Pancreas (tissue), 10 donors: ENCODE measurements around the gene MFN2. TPM values are rescaled to one million over a fixed set of nuclear protein-coding genes. Genes with fewer than 3 reads are reported as not detected.

Source experiments
- ATAC-seq, 4 donors: fragments of 200-7000 bp; cut with Tn5 transposase; one replicate each; pipeline versions ENCODE4 v1.8.0 to v1.9.1; 2020; ENCODE audit warnings: mild to moderate bottlenecking in 4 of 4, moderate library complexity in 4 of 4
- DNase-seq, 6 donors: peaks; one replicate each; pipeline ENCODE4 v3.0.0-alpha.2; 2020
- FAIRE-seq: peaks from 2 replicates; lab custom pipeline; 2012; peaks lifted over from hg19 to GRCh38; lab: Jason Lieb, UNC
- H3K27ac ChIP-seq, 4 donors: fragments of 200-600 bp; sonication (generic); 1 replicate in 3 of 4; 2 replicates in 1 of 4; pipeline versions ENCODE4 v1.5.0 to v1.8.0; 2020
- H3K27me3 ChIP-seq, 4 donors: fragments of 200-600 bp; one replicate each; pipeline ENCODE4 v1.8.0; 2021
- H3K36me3 ChIP-seq, 3 donors: fragments of 200-600 bp; sonication (generic) in 1 of 3; one replicate each; pipeline versions ENCODE4 v1.5.0 to v1.8.0; 2020 to 2021
- H3K4me1 ChIP-seq, 3 donors: fragments of 200-600 bp; one replicate each; pipeline ENCODE4 v1.8.0; 2021
- H3K4me3 ChIP-seq, 4 donors: fragments of 200-600 bp; sonication (generic) in 2 of 4; one replicate each; pipeline versions ENCODE4 v1.5.0 to v1.8.0; 2020 to 2021
- H3K9me3 ChIP-seq, 4 donors: fragments of 200-600 bp; one replicate each; pipeline ENCODE4 v1.8.0; 2021
- WGBS, 2 donors: extraction: QIAGEN DNeasy Blood & Tissue Kit; methylation state at CpG; one replicate each; pipeline ENCODE4 v1.1.7; 2013; 5-methylcytosine and 5-hydroxymethylcytosine counted together
- intact Hi-C, 3 donors: fragments of 100-400 bp; cut with DNase I; formaldehyde crosslinking; loops; one replicate each; pipeline versions ENCODE4 v1.11.1 to v1.14.2; 2022
- polyA plus RNA-seq, 2 donors: library from polyadenylated mRNA; stranded (reverse); fragments of 200-250 nt; gene quantifications; one replicate each; pipeline ENCODE4 v1.2.3, GENCODE V29; 2013
- total RNA-seq, 6 donors: library from RNA; stranded (reverse); fragmentation: NEBNext Ultra II Directional in 4 of 6; extraction: Animal tissue kit (Norgen Biotek cat#: 25700) in 4 of 6; gene quantifications; one replicate each; pipeline versions ENCODE4 v1.2.1 to v1.2.4, GENCODE V29; 2021 to 2023
- TF ChIP-seq, protein P1 (sequence below), 4 donors: fragments of 200-600 bp; sonication (generic) in 3 of 4; IDR thresholded peaks; one replicate each; pipeline versions ENCODE4 v1.5.0 to v1.8.0; 2021; ENCODE audit warnings: antibody characterized with exemption in 4 of 4
- donor health status: healthy with polysubstance abuse.
- donor health status: DM: no; HTN: no; CAD: no; lungs with moderate emphysema.
- donor health status: DM: no; HTN: no; CAD: no.
- donor health status: control.
- donor health status: control.
- donor health status: Bipolar disorder and iron deficiency.
- donor health status: DM: yes; HTN: yes; CAD: no.
- donor health status: DM: no; HTN: no; CAD: no.
- donor health status: DM: no; HTN: no; CAD: no.
- donor health status: DM: yes; HTN: yes; CAD: no.

Gene MFN2
- total and polyA plus RNA-seq, 8 donors, result 13.7 to 34.4 (median 24.8) TPM

DNA sequence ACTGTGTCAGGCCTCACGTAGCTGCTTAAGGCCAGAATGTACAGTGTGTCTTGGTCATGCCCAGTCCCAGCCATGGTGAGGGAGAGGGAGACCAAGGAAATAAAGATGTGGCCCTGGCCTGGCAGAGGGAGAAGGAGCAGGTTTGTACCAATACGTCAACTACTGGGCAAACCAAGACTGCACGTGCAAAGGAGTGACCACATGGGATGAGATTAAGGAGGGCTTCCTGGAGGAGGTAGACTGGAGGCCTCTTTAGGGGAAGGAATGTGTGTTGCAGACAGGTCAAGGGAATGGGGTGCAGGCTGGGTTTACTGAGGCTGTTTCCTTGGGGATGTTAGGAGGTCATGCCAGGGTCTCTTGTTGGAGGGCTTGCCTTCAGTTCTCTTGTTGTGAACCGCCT is 38.0 kb upstream of the MFN2 start:
- no peak overlapping the region for H3K4me3 ChIP-seq
- DNase-seq (no peak), FAIRE-seq (no peak), ATAC-seq (no peak)
- no peak overlapping the region for H3K27ac ChIP-seq
- no peaks in the 10 kb centered on the region for H3K27me3 ChIP-seq
- no peaks in the 10 kb centered on the region for H3K36me3 ChIP-seq
- H3K9me3 ChIP-seq, result no peaks in the 10 kb centered on the region
- peaks cover 0 to 5% (median 0%) of the 10 kb centered on the region in 3 donors for H3K4me1 ChIP-seq
- 85 to 87% methylated on average over 4 of the region's 4 CpGs for WGBS, 2 donors
- intact Hi-C loops, result no loop called here
- TF ChIP-seq, protein P1, sequence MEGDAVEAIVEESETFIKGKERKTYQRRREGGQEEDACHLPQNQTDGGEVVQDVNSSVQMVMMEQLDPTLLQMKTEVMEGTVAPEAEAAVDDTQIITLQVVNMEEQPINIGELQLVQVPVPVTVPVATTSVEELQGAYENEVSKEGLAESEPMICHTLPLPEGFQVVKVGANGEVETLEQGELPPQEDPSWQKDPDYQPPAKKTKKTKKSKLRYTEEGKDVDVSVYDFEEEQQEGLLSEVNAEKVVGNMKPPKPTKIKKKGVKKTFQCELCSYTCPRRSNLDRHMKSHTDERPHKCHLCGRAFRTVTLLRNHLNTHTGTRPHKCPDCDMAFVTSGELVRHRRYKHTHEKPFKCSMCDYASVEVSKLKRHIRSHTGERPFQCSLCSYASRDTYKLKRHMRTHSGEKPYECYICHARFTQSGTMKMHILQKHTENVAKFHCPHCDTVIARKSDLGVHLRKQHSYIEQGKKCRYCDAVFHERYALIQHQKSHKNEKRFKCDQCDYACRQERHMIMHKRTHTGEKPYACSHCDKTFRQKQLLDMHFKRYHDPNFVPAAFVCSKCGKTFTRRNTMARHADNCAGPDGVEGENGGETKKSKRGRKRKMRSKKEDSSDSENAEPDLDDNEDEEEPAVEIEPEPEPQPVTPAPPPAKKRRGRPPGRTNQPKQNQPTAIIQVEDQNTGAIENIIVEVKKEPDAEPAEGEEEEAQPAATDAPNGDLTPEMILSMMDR (IDR thresholded peaks at IDR 0.05), result no peak

DNA sequence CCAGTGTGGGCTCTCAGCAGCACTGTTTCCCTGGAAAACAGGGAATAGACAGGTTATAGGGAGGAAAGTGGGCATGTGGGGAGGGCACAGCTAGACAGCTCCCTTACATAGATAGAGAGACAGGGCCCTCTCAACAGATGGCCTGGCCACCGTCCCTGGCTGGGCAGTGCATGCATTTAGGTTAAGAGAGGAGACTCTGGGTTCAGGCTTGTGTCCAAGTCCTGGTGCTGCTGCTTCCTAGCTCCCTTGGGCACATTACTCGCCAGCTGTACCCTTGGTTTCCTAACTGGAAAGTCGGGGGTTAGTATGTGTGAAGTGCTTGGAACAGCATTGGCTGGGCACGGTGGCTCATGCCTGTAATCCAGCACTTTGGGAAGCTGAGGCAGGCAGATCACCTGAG is 36.6 kb upstream of the MFN2 start:
- 90 to 91% methylated on average over 4 of the region's 4 CpGs for WGBS, 2 donors
- TF ChIP-seq, protein P1 (IDR thresholded peaks at IDR 0.05), result no peak
- H3K36me3 ChIP-seq, result no peaks in the 10 kb centered on the region
- no peak for ATAC-seq
- H3K9me3 ChIP-seq, result no peaks in the 10 kb centered on the region
- H3K27me3 ChIP-seq, result no peaks in the 10 kb centered on the region
- no peak for DNase-seq
- no peak for FAIRE-seq
- no peak overlapping the region for H3K4me3 ChIP-seq
- no peak overlapping the region for H3K27ac ChIP-seq
- intact Hi-C loops, result no loop called here
- peaks cover 0 to 5% (median 0%) of the 10 kb centered on the region in 3 donors for H3K4me1 ChIP-seq

DNA sequence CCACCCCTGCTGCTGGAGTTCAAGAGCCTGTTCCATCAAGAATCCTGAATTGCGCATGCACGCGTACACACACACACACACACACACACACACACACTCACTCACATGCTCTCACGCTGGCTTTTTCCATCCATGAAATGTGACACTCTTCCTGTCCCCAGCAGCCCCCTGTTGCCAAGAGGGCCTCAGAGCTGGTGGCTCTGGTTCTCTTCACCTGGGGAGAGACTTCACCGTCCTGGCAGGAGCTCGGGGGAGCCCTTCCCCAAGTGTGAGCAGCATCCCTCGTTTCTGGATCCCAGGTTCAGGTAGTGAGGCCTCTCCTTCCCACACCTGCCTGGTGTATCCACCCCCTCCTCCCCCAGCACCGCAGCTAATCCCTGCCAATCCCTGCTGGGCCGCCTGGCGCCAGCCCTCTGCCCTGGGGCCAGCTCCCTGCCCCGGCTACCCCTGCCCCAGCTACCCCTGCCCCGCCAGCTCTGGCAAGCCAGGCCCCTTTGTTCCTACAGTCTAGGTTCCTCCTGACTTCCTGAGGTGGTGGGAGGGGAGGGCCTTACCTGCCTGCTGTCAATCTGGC is 35.8 kb upstream of the MFN2 start:
- ATAC-seq (no peak), DNase-seq (no peak), FAIRE-seq (no peak)
- TF ChIP-seq, protein P1 (IDR thresholded peaks at IDR 0.05), result no peak
- Histone ChIP-seq H3K27ac (no peak overlapping the region), H3K27me3 (no peaks in the 10 kb centered on the region), H3K36me3 (no peaks in the 10 kb centered on the region), H3K4me3 (no peak overlapping the region), H3K9me3 (no peaks in the 10 kb centered on the region), H3K4me1 (peaks cover 0 to 5% (median 0%) of the 10 kb centered on the region in 3 donors)
- intact Hi-C loops, result no loop called here
- WGBS, 2 donors, result 79 to 83% methylated on average over 10 to 12 of the region's 12 CpGs

DNA sequence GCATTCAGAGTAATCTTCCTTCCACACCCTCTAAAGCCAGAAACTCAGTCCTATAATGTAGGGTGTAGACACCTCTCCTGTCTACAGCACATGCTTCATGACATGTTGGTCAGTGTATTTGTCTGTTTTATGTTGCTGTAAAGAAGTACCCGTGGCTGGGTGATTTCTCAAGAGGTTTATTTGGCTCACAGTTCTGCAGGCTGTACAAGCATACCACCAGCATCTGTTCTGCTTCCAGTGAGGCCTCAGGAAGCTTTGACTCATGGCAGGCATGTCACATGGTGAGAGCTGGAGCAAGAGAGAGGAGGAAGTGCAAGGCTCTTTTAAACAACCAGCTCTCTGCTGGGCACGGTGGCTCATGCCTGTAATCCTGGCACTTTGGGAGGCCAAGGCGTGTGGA is 33.6 kb upstream of the MFN2 start:
- H3K36me3 ChIP-seq, result no peaks in the 10 kb centered on the region
- H3K4me1 ChIP-seq, result no peaks in the 10 kb centered on the region
- DNase-seq (no peak), ATAC-seq (no peak), FAIRE-seq (no peak)
- no peaks in the 10 kb centered on the region for H3K27me3 ChIP-seq
- intact Hi-C loops, result no loop called here
- H3K27ac ChIP-seq, result no peak overlapping the region
- TF ChIP-seq, protein P1 (IDR thresholded peaks at IDR 0.05), result no peak
- 88 to 90% methylated on average over 3 of the region's 3 CpGs for WGBS, 2 donors
- no peak overlapping the region for H3K4me3 ChIP-seq
- H3K9me3 ChIP-seq, result no peaks in the 10 kb centered on the region

DNA sequence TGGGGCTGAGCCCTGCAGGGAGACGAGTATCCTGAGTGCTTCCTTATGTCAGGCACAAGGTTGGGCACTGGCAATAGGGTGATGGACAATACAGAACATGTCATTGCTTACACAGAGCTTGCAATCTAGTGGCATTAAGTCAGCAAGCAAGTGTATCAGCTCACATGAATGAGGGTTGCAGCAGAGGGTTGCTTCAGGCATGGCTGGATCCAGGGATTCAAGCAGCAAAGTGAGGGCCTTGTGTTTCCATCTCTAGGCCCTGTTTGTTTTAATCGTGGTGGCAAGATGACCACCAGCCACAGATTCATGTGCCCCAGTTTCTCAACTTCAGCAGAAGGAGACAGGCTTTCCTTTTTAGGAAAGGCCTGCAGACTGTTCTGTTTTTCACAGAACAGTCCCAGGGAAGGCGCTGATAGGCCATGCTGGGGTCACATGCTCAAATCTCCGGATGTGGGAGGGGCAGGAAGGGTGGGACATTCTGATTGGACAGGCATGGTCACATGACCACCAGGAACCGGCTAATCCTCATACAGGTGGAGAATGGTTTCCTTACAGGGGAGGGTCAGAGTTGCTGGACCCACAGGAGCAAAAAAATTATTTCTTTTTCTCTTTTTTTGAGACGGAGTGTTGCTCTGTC is 31.3 kb upstream of the MFN2 start:
- H3K4me1 ChIP-seq, result no peaks in the 10 kb centered on the region
- FAIRE-seq, result no peak
- 88 to 94% methylated on average over 6 of the region's 6 CpGs for WGBS, 2 donors
- DNase-seq, result no peak
- TF ChIP-seq, protein P1 (IDR thresholded peaks at IDR 0.05), result no peak
- H3K4me3 ChIP-seq, result no peak overlapping the region
- no peak overlapping the region for H3K27ac ChIP-seq
- no peaks in the 10 kb centered on the region for H3K9me3 ChIP-seq
- ATAC-seq, result no peak
- intact Hi-C loops, result no loop called here
- H3K36me3 ChIP-seq, result no peaks in the 10 kb centered on the region
- no peaks in the 10 kb centered on the region for H3K27me3 ChIP-seq
